ENCODE data around the gene SCAANT1. TPM values are rescaled to one million over a fixed set of nuclear protein-coding genes. Genes with fewer than 3 reads are reported as not detected.

Gene SCAANT1
- total and polyA plus RNA-seq, 2 of the 8 experiments (the other 6 are each of a cell fraction or from before 2014, with no cell fraction given): not detected

DNA sequence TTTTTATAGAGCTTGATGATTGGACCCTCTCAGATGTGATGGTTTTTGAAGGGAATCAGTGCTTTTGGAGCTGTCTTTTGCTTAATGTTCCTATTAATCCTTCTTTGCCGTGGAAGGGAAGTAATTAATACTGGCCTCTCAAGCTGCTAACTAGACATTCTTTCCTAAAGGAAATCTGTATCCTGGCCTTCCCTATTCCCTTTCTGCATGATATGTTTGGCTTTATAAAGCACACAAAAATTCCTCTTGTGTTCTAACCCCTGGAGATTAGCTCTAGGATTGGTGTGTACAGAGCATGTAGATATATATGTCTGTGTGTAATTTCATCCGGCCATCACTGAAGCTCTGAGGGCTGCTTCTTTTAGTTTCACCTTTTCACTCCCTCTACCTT, 41.6 kb downstream of the SCAANT1 start:
- H3K36me3 ChIP-seq (ENCODE audit: control insufficient read depth in 2 of 4, insufficient read depth in 4 of 4, low read length in 3 of 4): no peaks in the 10 kb centered on the region
- H3K18ac ChIP-seq (ENCODE audit: extremely low read depth, low read length): no peak overlapping the region
- no peak overlapping the region for H4K91ac ChIP-seq (replicated peaks; ENCODE audit: insufficient read length, low read length)
- no peak overlapping the region for H3K9ac ChIP-seq (replicated peaks in 1 of 4; ENCODE audit: extremely low read depth in 1 of 4, low read depth in 3 of 4, low read length in 3 of 4)
- peaks cover 0 to 69% of the 10 kb centered on the region in 2 experiments; a peak in 2 of 4 replicates for H3K79me2 ChIP-seq (ENCODE audit: control insufficient read depth in 1 of 2, insufficient read depth in 2 of 2, low read length in 2 of 2)
- no peak overlapping the region for H3K56ac ChIP-seq (replicated peaks; ENCODE audit: insufficient read length, low read depth, low read length)
- no peak overlapping the region for H3K4ac ChIP-seq (replicated peaks; ENCODE audit: insufficient read length, low read depth, low read length)
- H2BK20ac ChIP-seq (ENCODE audit: low read length): no peak overlapping the region
- H4K8ac ChIP-seq (ENCODE audit: extremely low read depth, insufficient read depth, low read length): no peak overlapping the region
- H4K20me1 ChIP-seq (replicated peaks in 1 of 2; ENCODE audit: control insufficient read depth in 1 of 2, insufficient read depth in 2 of 2, low read length in 2 of 2): no peaks in the 10 kb centered on the region
- ChIA-PET CTCF (ENCODE audit: partially characterized antibody) (interaction anchor here (1.0 kb wide), 1 partner anchor 14 kb away, joined by 3 read pairs; no protein-coding TSS in a partner anchor), POLR2A (ENCODE audit: partially characterized antibody) (interaction anchor here (0.8 to 1.1 kb wide), 3 partner anchors 9 to 22 kb away, joined by 3 to 5 read pairs (median 4); no protein-coding TSS in a partner anchor)
- no peaks in the 10 kb centered on the region; the same call in 1 of the 2 replicates for H3K79me1 ChIP-seq (ENCODE audit: low read depth, low read length)
- no peak overlapping the region for H3K14ac ChIP-seq (ENCODE audit: insufficient read length)
- no peak overlapping the region for H2AFZ ChIP-seq (ENCODE audit: low read length)
- H3K9me3 ChIP-seq (ENCODE audit: insufficient read depth in 2 of 2, low read depth in 1 of 2, low read length in 1 of 2): no peaks in the 10 kb centered on the region
- 89% methylated on average over 2 of the region's 2 CpGs; no CpG with 5 or more reads in 1 of the 2 experiments for whole genome bisulfite sequencing, 2 experiments (ENCODE audit: extremely low coverage in 1 of 2, insufficient coverage in 1 of 2, insufficient read length in 1 of 2, insufficient replicate concordance in 2 of 2, low coverage in 1 of 2, low lambda C conversion rate in 2 of 2, missing lambda C conversion rate in 1 of 2)
- DNase-seq (ENCODE audit: low read depth in 1 of 2, low spot score in 2 of 2): no peak
- no peak overlapping the region for H4K5ac ChIP-seq (ENCODE audit: insufficient read length, low read depth, low read length)
- no peak overlapping the region for H2BK5ac ChIP-seq (ENCODE audit: low read depth, low read length)
- no peak overlapping the region for H2BK120ac ChIP-seq (replicated peaks; ENCODE audit: low read depth, low read length)
- H3K27me3 ChIP-seq (replicated peaks in 1 of 4; ENCODE audit: control insufficient read depth in 3 of 4, extremely low read depth in 1 of 4, insufficient read depth in 3 of 4, low read length in 3 of 4): no peaks in the 10 kb centered on the region
- H3K4me1 ChIP-seq (replicated peaks in 1 of 4; ENCODE audit: control insufficient read depth in 3 of 4, insufficient read depth in 4 of 4, low read length in 3 of 4): peaks cover 0 to 4% (median 3%) of the 10 kb centered on the region in 4 experiments; a peak in 4 of 7 replicates
- no peak overlapping the region for H2AK5ac ChIP-seq (ENCODE audit: low read depth, low read length)
- no peak overlapping the region for H2BK12ac ChIP-seq (ENCODE audit: low read depth, low read length)
- no peak overlapping the region for H3K4me3 ChIP-seq (ENCODE audit: extremely low read depth in 1 of 4, insufficient read depth in 2 of 4, low read depth in 3 of 4, low read length in 4 of 4)
- no peaks in the 10 kb centered on the region for H3K23me2 ChIP-seq (ENCODE audit: low read depth, low read length)
- H3K4me2 ChIP-seq (ENCODE audit: insufficient read depth in 1 of 2, low read depth in 2 of 2, low read length in 2 of 2): no peak overlapping the region
- no peak for FAIRE-seq
- no peak overlapping the region for H2BK15ac ChIP-seq (ENCODE audit: low read length)
- no peak overlapping the region for H3K27ac ChIP-seq (ENCODE audit: low read depth, low read length)
- H3K23ac ChIP-seq (ENCODE audit: insufficient read length): no peak overlapping the region
- TF ChIP-seq, protein P1, sequence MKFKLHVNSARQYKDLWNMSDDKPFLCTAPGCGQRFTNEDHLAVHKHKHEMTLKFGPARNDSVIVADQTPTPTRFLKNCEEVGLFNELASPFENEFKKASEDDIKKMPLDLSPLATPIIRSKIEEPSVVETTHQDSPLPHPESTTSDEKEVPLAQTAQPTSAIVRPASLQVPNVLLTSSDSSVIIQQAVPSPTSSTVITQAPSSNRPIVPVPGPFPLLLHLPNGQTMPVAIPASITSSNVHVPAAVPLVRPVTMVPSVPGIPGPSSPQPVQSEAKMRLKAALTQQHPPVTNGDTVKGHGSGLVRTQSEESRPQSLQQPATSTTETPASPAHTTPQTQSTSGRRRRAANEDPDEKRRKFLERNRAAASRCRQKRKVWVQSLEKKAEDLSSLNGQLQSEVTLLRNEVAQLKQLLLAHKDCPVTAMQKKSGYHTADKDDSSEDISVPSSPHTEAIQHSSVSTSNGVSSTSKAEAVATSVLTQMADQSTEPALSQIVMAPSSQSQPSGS (IDR thresholded peaks at IDR 0.05; ENCODE audit: low read length): no peak
- TF ChIP-seq, protein P2, sequence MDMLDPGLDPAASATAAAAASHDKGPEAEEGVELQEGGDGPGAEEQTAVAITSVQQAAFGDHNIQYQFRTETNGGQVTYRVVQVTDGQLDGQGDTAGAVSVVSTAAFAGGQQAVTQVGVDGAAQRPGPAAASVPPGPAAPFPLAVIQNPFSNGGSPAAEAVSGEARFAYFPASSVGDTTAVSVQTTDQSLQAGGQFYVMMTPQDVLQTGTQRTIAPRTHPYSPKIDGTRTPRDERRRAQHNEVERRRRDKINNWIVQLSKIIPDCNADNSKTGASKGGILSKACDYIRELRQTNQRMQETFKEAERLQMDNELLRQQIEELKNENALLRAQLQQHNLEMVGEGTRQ (IDR thresholded peaks at IDR 0.05; ENCODE audit: low read length): no peak
- TF ChIP-seq CREB1 (IDR thresholded peaks at IDR 0.05) (no peak), JUN (IDR thresholded peaks at IDR 0.05; ENCODE audit: low read depth, low read length) (no peak), CTBP2 (IDR thresholded peaks at IDR 0.05; ENCODE audit: borderline replicate concordance, insufficient read depth, insufficient read length, low read length) (no peak), RNF2 (IDR thresholded peaks at IDR 0.05; ENCODE audit: borderline replicate concordance, low read depth, low read length, missing control alignments, poor library complexity, severe bottlenecking) (no peak), ZNF274 (IDR thresholded peaks at IDR 0.05; ENCODE audit: borderline replicate concordance, extremely low read depth, low read length) (no peak), GTF2F1 (IDR thresholded peaks at IDR 0.05; ENCODE audit: borderline replicate concordance, low read depth, low read length) (no peak), SUZ12 (IDR thresholded peaks at IDR 0.05; ENCODE audit: low read length) (no peak)
- TF ChIP-seq, protein P3, sequence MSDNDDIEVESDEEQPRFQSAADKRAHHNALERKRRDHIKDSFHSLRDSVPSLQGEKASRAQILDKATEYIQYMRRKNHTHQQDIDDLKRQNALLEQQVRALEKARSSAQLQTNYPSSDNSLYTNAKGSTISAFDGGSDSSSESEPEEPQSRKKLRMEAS (IDR thresholded peaks at IDR 0.05): no peak
